ENCODE data around the gene VWA7.

- no peak for TF ChIP-seq SMC3 (IDR thresholded peaks at IDR 0.05; ENCODE audit: low read depth, low read length)
- TF ChIP-seq, protein P1, sequence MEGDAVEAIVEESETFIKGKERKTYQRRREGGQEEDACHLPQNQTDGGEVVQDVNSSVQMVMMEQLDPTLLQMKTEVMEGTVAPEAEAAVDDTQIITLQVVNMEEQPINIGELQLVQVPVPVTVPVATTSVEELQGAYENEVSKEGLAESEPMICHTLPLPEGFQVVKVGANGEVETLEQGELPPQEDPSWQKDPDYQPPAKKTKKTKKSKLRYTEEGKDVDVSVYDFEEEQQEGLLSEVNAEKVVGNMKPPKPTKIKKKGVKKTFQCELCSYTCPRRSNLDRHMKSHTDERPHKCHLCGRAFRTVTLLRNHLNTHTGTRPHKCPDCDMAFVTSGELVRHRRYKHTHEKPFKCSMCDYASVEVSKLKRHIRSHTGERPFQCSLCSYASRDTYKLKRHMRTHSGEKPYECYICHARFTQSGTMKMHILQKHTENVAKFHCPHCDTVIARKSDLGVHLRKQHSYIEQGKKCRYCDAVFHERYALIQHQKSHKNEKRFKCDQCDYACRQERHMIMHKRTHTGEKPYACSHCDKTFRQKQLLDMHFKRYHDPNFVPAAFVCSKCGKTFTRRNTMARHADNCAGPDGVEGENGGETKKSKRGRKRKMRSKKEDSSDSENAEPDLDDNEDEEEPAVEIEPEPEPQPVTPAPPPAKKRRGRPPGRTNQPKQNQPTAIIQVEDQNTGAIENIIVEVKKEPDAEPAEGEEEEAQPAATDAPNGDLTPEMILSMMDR (IDR thresholded peaks at IDR 0.05), result no peak
- TF ChIP-seq, protein P2, sequence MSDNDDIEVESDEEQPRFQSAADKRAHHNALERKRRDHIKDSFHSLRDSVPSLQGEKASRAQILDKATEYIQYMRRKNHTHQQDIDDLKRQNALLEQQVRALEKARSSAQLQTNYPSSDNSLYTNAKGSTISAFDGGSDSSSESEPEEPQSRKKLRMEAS (IDR thresholded peaks at IDR 0.05; ENCODE audit: low read depth), result no peak
- TF ChIP-seq RCOR1 (IDR thresholded peaks at IDR 0.05; ENCODE audit: low read length), result no peak
- no peak for TF ChIP-seq EP300 (IDR thresholded peaks at IDR 0.05; ENCODE audit: borderline replicate concordance in 1 of 2, low read depth in 1 of 2, low read length in 1 of 2)
- no peak for TF ChIP-seq USF1 (IDR thresholded peaks at IDR 0.05; ENCODE audit: borderline replicate concordance, low read depth)
- TF ChIP-seq NFIC (IDR thresholded peaks at IDR 0.05; ENCODE audit: borderline replicate concordance), result peak; percentile 26; the same call in 1 of the 2 replicates
Observed at GRCh38 chr6:31826793-31827285, 49.7 kb upstream of the VWA7 start.

Measured in SK-N-SH (cell line).